Measurements from ENCODE around the gene IKZF2. TPM values are rescaled to one million over a fixed set of nuclear protein-coding genes. Genes with fewer than 3 reads are reported as not detected.
A peak's percentile ranks its signal among the peaks of the same experiment; 100 is the strongest.

The IKZF2 gene
- total RNA-seq, 1 donor from 2014 or later, result 57.0 TPM

DNA sequence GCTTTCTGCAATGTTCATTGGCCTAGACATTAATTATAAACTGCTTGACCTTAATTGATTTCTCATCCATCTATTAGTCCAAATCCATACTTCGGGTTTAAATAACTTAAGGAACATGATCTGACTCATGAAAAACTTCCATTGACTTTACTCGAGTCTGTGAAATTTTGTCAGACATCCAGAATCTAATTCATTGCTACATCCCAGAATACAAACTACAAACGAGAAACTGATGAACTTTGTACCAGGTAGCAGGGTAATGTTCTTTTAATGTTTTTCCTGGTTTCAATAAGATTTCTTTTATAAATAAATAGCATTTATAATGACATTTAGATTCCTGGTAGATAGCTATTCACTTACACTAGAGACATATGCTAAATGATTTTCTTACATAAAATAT lies 36.0 kb upstream of the IKZF2 start:
- H3K4me1 Mint-ChIP-seq (ENCODE audit: unreplicated experiment), result peaks cover 26% of the 10 kb centered on the region
- no peak for DNase-seq (ENCODE audit: extremely low spot score, unreplicated experiment)
- peaks cover 5% of the 10 kb centered on the region for H3K36me3 Mint-ChIP-seq
- H3K9me3 Mint-ChIP-seq, result peaks cover 8% of the 10 kb centered on the region
- TF ChIP-seq, protein P1, sequence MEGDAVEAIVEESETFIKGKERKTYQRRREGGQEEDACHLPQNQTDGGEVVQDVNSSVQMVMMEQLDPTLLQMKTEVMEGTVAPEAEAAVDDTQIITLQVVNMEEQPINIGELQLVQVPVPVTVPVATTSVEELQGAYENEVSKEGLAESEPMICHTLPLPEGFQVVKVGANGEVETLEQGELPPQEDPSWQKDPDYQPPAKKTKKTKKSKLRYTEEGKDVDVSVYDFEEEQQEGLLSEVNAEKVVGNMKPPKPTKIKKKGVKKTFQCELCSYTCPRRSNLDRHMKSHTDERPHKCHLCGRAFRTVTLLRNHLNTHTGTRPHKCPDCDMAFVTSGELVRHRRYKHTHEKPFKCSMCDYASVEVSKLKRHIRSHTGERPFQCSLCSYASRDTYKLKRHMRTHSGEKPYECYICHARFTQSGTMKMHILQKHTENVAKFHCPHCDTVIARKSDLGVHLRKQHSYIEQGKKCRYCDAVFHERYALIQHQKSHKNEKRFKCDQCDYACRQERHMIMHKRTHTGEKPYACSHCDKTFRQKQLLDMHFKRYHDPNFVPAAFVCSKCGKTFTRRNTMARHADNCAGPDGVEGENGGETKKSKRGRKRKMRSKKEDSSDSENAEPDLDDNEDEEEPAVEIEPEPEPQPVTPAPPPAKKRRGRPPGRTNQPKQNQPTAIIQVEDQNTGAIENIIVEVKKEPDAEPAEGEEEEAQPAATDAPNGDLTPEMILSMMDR (conservative IDR thresholded peaks at IDR 0.05), result no peak
- no peaks in the 10 kb centered on the region for H3K27me3 Mint-ChIP-seq
- H3K4me3 Mint-ChIP-seq, result no peak overlapping the region
- no peak overlapping the region for H3K27ac Mint-ChIP-seq

DNA sequence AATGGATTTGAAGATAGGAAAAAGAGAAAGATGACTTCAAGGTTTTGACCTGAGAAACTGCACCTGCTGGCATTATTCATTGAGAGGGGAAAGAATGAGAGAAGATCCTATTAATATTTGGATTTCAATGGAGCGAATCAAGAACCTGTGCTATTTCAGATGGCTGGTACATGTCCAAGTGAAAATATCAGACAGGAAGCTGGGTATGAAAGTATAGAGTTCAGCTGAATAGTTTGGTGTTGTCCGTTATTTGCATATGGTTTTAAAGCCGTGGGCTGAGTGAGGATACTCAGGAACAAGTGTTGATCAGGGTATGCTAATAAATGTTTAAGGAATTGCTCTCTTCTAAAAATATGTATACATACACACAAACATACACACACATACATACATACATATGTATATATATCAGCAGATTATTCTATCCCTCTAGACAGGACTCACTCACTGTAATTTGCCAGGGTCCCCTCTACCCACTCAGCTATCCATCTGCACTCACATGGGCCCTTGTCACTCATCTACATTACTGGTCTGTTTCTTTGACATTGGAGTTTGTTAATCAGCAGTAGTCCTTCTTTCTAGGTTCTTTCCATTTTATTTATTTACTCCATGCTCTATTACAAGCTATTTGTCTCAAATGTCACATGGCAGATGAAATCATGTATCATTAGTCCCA lies 33.9 kb upstream of the IKZF2 start:
- Mint-ChIP-seq H3K9me3 (peaks cover 8% of the 10 kb centered on the region), H3K36me3 (peaks cover 5% of the 10 kb centered on the region), H3K4me3 (no peak overlapping the region), H3K27ac (no peak overlapping the region), H3K4me1 (ENCODE audit: unreplicated experiment) (peaks cover 26% of the 10 kb centered on the region), H3K27me3 (no peaks in the 10 kb centered on the region)
- no peak for DNase-seq (ENCODE audit: extremely low spot score, unreplicated experiment)
- TF ChIP-seq, protein P1 (conservative IDR thresholded peaks at IDR 0.05), result no peak

DNA sequence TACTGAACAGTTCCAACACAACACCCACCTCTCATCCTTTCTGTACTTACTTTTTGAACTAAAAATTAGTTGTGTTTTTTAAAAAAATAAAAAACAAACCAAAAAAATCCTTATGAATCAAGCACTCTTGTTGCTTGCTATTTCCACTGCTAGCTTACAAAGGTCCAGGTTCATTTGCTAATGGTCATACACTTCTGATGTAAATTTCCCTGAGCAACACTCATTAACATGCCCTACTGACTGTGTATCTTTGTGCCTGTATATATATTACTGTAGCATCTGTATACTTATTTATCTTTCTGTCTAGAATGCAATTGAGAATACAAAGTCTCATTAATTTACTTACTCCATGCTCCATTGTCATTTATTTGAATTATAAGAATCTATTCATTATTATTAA lies 30.3 kb upstream of the IKZF2 start:
- H3K27me3 Mint-ChIP-seq, result no peaks in the 10 kb centered on the region
- H3K36me3 Mint-ChIP-seq, result no peaks in the 10 kb centered on the region
- peaks cover 5% of the 10 kb centered on the region for H3K4me1 Mint-ChIP-seq (ENCODE audit: unreplicated experiment)
- TF ChIP-seq, protein P1 (conservative IDR thresholded peaks at IDR 0.05), result no peak
- DNase-seq (ENCODE audit: extremely low spot score, unreplicated experiment), result no peak
- no peak overlapping the region for H3K4me3 Mint-ChIP-seq
- no peak overlapping the region for H3K27ac Mint-ChIP-seq
- H3K9me3 Mint-ChIP-seq, result peaks cover 11% of the 10 kb centered on the region

DNA sequence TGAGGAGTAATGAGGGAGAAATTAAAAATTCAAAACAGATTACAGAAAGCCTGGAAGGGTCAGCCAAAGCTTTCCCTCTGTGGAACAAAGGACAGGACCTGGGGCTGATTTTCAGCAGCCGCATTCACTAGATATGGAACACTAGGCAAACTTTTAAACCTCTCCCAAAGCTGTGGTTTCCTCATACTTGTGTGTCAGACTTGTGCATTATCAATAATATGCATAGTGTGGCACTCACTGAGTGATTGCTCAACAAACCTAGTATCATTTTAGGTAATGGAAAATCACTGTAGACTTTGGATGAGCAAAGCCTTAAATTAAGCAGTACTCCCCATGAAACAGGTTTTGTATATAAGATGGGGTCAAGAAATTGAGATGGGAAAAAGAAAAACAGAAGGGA lies 26.3 kb upstream of the IKZF2 start:
- Mint-ChIP-seq H3K27me3 (no peaks in the 10 kb centered on the region), H3K9me3 (peaks cover 14% of the 10 kb centered on the region), H3K4me3 (peak overlapping the region; percentile 30), H3K27ac (peak overlapping the region; percentile 86), H3K4me1 (ENCODE audit: unreplicated experiment) (peaks cover 3% of the 10 kb centered on the region), H3K36me3 (no peaks in the 10 kb centered on the region)
- TF ChIP-seq, protein P1 (conservative IDR thresholded peaks at IDR 0.05), result no peak
- no peak for DNase-seq (ENCODE audit: extremely low spot score, unreplicated experiment)

DNA sequence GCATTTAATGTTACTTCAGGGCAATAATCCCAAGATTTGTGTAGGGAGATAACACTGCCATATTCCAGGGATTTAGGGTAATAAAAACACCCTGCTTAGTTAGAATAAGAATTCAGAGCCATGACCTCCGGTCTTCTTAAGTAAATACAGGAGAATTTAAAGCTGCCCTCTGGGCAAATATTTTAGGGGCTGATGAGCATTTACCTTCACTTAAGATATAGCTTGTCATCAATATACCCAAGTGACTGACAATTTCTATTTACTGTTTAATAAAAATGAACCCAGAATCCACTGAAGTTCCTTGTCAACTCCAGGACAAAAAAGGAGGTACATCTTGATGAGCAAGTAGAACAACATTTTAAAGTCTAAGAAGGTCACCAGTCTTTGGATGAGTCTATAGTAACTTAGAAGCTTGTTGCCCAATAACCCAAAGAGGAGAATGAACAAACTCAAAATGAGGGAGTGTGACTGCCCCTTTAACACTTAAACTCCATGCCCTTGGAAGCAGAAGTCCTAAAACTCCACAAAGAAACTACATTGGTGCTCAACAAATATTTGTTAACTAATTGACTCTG lies 24.3 kb upstream of the IKZF2 start:
- no peaks in the 10 kb centered on the region for H3K27me3 Mint-ChIP-seq
- peak overlapping the region; percentile 87 for H3K27ac Mint-ChIP-seq
- peaks cover 3% of the 10 kb centered on the region for H3K4me1 Mint-ChIP-seq (ENCODE audit: unreplicated experiment)
- peaks cover 14% of the 10 kb centered on the region for H3K9me3 Mint-ChIP-seq
- no peak for DNase-seq (ENCODE audit: extremely low spot score, unreplicated experiment)
- H3K4me3 Mint-ChIP-seq, result peak overlapping the region; percentile 76
- no peaks in the 10 kb centered on the region for H3K36me3 Mint-ChIP-seq
- TF ChIP-seq, protein P1 (conservative IDR thresholded peaks at IDR 0.05), result no peak
